Measurements from ENCODE around the gene NCK1.

Gene NCK1

GRCh38 chr3:136909187-136909586, 47.2 kb downstream of the NCK1 start:
- DNase-seq, result no peak

GRCh38 chr3:136910697-136911096, 48.7 kb downstream of the NCK1 start:
- DNase-seq, result no peak

DNA sequence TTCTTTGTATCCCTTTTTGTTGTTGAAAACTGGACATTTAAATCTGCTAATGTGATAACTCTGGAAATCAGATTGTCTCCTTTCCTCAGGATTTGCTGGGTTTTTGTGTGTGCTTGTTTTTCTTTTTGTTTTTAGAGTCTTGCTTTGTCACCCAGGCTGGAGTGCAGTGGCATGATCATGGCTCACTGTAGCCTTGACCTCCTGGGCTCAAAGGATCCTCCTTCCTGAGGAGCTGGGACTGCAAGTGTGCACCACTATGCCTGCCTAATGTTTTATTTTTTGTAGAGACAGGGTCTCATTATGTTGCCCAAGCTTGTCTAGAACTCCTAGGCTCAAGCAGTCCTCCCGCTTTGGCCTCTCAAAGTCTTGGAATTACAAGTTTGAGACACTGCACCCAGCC, 51.2 kb downstream of the NCK1 start:
- DNase-seq, result no peak

DNA sequence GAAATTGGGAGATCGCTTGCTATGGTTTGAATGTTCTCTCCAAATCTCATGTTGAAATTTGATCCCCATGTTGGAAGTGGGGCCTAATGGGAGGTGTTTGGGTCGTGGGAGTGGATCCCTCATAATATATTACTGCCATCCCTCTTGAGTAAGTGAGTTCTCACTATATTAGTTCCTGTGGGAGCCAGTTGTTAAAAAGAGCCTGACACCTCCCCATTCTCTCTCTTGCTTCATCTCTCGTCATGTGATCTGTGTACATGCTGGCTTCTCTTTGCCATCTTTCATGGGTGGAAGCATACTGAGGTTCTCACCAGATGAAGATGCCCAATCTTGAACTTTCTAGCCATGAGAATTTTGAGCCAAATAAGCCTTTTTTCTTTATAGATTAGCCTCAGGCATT, 52.7 kb downstream of the NCK1 start:
- no peak for DNase-seq

GRCh38 chr3:136916223-136916622, 54.2 kb downstream of the NCK1 start:
- no peak for DNase-seq

- DNase-seq, result no peak
Measured at GRCh38 chr3:136919799-136920580, 58.0 kb downstream of the NCK1 start.

DNA sequence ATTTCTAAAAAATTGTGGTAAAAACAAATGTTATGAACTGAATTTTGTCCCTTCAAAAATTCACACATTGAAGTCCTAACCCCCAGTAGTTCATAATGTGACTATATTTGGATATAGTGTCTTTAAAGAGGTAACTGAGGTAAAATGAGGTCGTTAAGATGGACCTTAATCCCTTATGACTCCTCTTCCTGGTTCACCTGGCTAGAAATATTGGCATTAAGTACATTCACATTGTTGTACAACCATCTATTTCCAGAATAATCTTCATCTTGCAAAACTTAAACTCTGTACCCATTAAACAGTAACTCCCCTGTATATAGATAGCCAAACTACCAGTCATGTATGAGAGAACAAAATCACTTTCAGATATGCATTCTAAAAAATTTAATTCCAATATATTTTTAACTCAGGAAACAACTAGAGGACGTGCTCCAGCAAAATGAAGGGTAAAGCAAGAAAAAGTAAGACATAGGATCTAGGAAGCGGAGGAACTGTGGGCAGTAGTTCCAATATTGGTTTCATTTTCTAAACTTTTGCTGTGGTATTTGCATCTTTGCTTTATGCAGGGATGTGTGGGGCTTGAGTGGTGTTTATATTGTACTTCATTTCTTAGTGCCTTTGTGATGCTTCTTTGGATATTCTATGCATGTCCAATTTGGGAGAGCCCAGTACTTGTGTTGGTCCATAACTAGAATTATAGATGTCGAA, 59.0 kb downstream of the NCK1 start:
- no peak for DNase-seq

- DNase-seq, result no peak
Measured at GRCh38 chr3:136925425-136926190, 63.6 kb downstream of the NCK1 start.

DNA sequence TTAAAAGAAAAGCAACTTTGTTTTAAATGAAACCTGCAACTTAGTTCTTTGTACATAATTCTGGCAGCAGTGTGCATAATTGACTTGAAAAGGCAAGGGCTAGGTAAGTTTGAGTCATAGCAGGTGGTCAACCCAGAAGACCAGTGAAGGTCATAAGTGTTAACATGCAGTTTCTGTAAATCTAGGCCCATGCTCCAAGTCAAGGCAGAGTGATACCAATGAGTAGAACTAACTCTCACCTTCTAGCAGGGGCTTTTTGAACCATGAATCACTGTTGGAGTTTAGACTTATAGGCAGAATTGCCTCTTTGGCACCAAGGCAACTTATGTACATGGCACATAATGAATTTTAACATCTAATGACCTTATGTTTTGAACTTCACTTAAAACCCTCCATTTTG, 66.2 kb downstream of the NCK1 start:
- DNase-seq, result no peak

- DNase-seq, result no peak
Measured at GRCh38 chr3:136929977-136930670, 68.1 kb downstream of the NCK1 start.

GRCh38 chr3:136931606-136932005, 69.6 kb downstream of the NCK1 start:
- no peak for DNase-seq

GRCh38 chr3:136932523-136932922, 70.5 kb downstream of the NCK1 start:
- no peak for DNase-seq

DNA sequence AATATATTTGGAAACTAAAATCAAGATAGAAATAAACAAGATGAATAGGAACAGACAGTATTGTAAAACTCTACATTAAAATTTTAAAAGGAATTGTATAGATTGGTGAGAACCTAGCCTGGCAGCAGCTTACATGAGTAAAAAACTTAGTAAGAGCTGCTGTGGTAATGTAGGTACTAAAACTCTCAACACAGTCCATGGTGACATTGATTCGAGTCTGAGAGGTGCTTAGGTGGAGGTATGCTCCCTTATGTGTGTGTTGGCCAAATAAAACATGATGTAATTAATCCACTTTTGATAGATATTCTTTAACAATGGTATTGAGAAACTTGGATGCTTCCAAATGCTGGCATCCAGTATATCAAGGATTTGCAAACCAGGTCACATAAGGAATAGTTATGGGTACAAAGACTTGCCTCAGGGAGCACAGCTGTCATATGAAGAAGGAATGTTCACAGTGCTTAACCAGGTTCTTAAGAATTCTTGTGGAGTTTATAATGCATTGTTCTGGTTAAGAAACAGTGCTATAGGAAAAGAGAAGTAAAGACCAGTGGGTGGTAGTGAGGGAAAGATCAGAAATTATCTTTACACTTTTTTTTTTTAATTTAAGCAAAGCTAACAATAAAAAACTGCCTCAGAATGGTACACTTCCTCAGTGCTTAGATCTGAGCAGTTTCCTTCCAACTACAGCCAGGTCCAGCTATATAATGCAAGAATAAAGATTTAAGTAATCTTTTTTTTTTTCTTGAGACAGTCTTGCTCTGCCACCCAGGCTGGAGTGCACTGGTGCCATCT, 71.2 kb downstream of the NCK1 start:
- no peak for DNase-seq

DNA sequence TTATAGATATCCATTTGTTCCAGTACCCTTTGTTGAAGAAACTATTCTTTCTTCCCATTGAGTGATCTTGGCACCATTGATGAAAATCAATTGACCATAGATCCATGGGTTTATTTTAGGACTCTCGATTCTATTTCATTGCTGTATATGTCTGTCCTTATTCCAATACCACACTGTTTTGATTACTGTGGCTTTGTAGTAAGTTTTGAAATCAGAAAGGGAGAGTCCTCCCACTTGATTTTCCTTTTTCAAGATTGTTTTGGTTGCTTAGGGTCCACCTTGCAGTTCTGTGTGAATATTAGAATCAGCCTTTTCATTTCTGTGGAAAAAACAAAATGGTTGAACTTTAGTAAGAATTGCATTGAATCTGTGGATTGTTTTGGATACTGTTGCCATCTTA, 75.2 kb downstream of the NCK1 start:
- no peak for DNase-seq

GRCh38 chr3:136937851-136938250, 75.8 kb downstream of the NCK1 start:
- peak; percentile 23 for DNase-seq

- DNase-seq, result no peak
Measured at GRCh38 chr3:136938334-136938733, 76.3 kb downstream of the NCK1 start.

- no peak for DNase-seq
Measured at GRCh38 chr3:136939489-136939888, 77.5 kb downstream of the NCK1 start.

DNA sequence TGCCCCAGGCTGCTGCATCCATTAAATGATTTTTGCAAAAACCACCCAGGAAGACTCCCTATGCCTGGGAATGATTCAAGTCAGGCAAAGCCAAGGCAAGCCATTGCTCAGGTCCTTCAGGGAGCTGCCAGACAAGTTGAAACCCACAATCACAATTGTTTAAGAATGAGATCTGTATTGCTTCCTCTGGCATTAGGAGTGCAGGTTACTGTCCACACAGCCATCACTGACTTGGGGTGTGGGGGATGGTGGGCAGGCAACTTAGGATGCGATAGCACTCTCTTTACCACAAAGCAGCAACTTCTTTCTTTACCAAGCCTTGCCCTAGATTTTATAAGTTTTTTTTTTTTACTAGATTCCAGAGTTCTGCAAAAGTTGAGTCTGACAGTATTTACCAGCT, 80.8 kb downstream of the NCK1 start:
- DNase-seq, result no peak

DNA sequence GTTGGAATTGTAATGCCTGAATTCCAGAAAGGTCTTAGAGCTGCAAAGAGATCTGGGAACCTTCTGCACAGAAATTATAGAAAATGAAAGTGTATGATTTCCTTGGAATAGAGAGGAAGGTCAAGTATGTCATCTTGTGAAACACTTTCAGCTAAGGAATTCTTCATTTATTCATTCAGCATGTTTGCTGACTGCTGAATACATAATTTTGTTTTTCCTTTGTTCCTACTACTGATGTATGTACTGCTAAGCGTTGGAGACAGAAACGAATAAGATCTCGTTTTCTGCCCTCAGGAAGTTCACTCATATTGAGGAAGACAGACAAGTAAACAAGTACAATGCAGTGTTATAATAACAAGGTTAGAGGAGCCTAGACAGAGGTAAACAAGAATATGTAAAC, 81.4 kb downstream of the NCK1 start:
- DNase-seq, result no peak

DNA sequence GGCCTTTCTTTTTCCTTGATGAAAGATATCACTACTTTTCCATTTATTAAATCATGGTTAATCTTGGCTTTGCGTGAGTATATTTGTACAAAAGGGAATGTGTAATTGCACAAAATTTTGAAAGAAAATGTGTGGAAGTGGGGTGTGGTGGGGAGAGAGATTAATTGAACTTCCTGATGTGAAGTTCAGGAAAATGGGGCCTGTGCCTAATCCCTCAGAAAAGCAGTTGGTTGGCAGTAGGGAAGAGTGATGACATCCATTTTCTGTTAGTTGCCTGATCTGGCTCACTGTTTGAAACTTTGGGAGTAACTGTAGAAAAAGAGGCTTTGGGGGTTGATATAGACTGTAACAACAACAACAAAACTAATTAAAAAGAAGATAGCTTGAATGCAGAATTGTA, 85.0 kb downstream of the NCK1 start:
- DNase-seq, result no peak

GRCh38 chr3:136947477-136947876, 85.5 kb downstream of the NCK1 start:
- DNase-seq, result no peak

- no peak for DNase-seq
Measured at GRCh38 chr3:136949146-136949545, 87.1 kb downstream of the NCK1 start.
